Jurkat, Clone E6-1 (cell line): ENCODE measurements around the gene CFAP61.

Experiments
- DNase-seq: peaks from one replicate; pipeline ENCODE4 v3.0.0-alpha.2; 2011; ENCODE audit warnings: low read depth, low spot score
- H3K4me3 ChIP-seq: 2 replicates; pipeline ENCODE4 v1.5.1; 2011; ENCODE audit warnings: mild to moderate bottlenecking, low read length, control low read depth, moderate library complexity

The CFAP61 gene

DNA sequence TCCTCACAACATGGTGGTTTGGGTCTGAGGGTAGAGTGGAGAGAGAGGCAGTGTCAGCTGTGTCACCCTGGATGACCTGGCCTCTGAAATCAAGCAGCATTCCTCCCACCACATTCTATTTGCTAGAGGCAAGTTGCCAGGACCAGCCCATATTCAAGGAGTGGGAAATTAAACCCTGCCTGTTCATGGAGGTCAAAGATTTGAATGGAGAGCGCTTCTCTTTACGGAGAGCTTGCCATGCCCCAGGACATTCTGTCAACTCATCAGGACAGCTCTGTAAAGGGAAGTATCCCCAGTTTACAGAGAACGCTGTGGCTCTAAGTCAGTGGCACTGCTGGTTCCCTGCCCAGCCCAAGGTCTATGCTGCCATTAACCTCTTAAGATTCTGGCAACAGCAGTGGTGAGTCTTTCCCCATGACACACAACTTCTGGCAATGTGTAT lies 225.6 kb downstream of the CFAP61 start:
- no peak for DNase-seq
- no peak overlapping the region for H3K4me3 ChIP-seq

DNA sequence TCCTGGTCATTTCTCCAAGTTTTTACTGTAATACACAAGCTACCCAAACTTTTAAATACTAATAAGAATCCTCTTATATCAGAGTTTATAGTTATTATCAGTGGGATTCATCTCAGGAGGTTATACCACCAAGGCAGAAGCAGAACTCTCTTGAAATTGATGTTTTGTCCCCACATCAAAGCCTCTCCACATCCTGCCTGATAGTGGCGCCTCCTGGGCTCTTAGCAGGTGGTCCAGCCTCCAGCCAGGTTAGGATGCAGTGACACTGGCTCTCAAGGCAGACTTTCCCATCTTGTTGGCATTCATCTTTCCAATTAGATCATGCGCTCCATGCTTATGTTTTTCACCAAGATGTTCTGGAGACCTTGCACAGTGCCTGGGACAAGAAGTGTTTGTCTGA lies 233.7 kb downstream of the CFAP61 start:
- peak; percentile 64 for DNase-seq
- no peak overlapping the region for H3K4me3 ChIP-seq

DNA sequence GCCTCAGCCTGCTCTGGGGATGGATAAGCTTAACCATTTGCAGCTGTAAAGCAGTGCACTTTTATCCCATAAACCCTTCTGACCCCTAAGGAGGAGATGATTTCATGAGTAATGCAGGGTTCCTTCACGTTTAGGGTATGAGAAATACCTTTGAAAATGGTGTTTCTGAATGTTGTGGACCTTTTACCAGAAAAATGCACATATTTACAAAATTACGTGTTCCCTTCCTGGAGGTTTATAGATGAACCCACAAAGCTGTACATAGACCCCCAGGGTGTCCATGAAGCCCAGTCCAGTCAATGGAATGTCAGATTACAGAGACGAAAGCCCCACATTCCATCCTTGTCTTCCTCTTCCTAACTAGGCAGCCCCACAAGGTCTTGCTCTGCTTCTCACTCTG lies 237.0 kb downstream of the CFAP61 start:
- no peak overlapping the region for H3K4me3 ChIP-seq
- no peak for DNase-seq

DNA sequence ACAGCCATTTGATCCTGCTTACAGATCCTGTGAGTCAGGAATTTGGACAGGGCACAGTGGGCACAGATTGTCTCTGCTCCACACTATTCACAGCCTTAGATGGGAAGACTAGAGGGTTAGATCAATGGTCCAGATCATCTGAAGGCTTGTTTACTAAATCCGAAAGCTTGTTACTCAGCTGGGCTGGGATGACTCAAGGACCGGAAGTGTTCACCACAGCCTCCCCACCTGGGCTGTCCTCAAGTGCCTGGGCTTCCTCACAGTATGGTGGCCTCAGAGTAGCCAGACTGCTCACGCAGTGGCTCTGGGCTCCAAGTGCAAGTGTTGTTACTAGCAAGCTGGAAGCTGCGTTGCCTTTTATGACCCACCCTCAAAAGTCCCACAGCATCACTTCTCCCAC lies 240.1 kb downstream of the CFAP61 start:
- no peak for DNase-seq
- no peak overlapping the region for H3K4me3 ChIP-seq

DNA sequence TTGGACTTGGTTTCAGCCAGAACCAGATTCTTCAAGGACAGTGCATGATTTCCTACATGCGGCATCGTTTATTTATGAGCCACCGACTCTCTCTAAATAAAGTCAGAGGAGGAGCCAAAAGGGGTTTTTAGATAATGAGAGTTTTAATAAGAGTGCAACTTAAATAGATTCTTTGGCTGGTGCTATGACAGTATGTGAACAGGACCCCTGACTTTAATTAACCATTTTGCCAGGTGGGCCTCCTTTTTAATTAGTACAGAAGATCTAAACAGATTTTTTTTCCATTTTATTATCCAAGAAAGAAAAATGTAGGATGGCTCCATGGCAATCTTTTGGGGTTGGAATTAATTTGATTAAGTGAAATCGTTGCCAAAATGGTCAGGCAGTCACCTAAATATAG lies 240.8 kb downstream of the CFAP61 start:
- DNase-seq, result no peak

DNA sequence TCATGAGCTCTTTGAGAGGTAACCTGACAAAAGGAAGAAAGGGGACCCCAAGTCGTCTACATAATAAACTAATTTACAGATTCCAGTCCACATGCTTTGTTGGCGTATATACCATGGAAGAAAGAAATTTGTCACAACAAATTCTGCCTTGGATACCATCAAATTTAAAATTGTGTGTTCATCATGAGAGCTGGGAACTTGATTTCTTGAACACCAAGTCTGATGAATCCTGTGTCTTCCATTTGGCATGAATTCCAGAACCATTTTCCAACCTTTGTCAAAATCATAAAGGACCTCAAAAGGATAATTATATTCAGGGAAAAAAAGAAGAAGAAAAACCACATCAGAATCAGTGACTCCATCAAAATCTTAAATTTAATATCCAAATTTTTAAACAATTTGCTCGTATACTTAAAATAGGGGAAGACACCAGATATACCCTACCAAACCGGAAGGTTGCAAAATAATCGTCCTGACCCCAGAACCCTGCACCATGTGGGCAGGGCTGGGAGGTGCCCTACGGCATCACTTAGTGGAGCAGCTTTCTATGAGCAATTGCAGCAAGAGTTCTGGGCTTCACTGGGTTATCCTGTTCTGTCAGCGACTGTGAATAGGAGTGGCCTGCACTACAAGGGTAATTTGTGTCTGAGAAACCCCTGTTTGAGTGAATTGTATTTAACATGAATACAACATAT lies 241.5 kb downstream of the CFAP61 start:
- H3K4me3 ChIP-seq, result no peak overlapping the region
- no peak for DNase-seq

More for the DNA sequence above, 240.8 kb downstream of the CFAP61 start:
- H3K4me3 ChIP-seq, result no peak overlapping the region

DNA sequence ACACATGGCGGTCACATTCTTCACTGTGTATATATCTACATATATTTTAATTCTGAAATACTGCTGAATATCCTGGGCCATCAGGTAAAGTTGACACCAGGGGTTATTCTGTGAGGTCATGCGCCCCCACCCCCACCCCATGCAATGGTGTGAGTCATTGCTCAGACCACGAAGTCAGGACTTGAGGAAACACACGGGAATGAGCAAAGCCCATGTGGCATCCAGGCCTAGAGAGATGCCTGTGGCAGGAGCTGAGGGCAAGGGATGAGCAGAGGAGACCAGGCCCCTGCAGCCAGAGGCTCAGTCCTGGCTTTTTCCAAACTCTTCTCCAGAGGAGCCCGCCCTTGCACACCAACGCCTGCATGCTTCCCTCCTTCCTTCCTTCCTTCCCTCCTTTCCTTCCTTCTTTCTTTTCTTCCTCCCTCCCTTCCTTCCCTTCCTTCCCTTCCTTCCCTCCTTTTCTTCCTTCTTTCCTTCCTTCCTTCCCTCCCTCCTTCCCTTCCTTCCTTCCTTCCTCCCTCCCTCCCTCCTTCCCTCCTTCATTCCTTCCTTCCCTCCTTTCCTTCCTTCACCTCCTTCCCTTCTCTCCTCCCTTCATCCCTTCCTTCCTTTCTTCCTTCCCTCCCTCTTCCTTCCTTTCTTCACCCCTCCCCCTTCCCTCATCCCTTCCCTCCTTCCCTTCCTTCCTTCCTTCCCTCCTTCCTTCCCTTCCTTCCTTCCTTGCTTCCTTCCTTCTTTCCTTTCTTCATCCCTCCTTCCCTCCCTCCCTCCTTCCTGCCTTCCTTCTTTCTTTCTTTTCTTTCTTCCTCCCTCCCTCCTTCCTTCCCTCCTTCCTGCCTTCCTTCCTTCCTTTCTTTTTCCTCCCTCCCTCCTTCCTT lies 243.5 kb downstream of the CFAP61 start:
- DNase-seq, result no peak
- no peak overlapping the region for H3K4me3 ChIP-seq

DNA sequence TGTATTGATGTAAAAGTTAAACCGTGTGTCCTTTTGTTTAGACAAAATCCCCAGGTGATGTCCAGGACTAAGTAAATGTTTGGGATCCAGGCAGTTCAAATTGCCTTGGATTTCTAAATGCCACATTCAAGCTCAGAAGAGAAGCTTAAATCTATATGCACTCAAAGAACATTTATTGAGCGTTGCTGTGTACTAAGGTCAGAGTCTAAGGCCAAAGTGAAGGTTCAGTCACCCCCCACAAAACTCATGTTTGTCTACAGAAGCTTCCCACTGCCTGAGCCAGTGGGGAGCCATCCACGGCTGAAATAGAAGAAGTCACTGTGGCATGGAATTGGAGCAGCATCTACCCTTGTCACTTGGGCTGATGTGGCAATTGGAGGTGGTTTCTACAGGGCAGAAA lies 244.8 kb downstream of the CFAP61 start:
- no peak overlapping the region for H3K4me3 ChIP-seq
- DNase-seq, result no peak

DNA sequence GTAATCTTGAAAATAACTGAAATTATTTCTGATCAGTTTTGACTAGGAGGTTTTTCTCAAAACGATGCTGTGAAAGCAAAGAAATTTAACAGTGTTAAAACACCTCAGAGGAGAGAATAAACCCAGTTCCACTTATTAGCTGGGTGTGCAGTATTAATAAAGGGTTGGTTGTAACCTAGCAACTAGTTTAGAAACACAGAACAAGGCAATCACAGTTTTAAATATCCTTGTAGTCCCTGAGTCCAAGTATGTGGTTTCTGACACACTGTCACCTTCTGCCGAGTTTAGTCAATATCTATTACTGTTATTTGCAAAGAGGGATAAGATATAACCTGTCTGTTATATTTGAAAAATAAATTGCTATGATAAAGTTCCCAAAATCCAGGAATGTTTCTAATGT lies 245.4 kb downstream of the CFAP61 start:
- no peak overlapping the region for H3K4me3 ChIP-seq
- DNase-seq, result no peak

DNA sequence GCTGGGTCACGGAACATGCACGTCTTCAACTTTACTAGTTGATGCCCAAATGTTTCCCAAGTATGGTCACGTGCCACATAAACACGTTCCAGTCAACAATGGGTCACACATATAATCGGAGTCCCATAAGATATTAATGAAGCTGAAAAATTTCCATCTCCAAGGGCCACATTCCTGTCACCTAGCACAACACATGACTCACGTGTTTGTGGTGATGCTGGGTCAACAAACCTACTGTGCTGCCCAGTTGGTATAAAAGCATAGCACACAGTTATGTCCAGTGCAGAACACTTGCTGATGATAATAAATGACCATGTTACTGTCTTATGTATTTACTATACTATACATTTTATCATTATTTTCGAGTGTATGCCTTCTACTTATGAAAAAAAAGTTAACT lies 247.6 kb downstream of the CFAP61 start:
- H3K4me3 ChIP-seq, result no peak overlapping the region
- DNase-seq, result no peak

DNA sequence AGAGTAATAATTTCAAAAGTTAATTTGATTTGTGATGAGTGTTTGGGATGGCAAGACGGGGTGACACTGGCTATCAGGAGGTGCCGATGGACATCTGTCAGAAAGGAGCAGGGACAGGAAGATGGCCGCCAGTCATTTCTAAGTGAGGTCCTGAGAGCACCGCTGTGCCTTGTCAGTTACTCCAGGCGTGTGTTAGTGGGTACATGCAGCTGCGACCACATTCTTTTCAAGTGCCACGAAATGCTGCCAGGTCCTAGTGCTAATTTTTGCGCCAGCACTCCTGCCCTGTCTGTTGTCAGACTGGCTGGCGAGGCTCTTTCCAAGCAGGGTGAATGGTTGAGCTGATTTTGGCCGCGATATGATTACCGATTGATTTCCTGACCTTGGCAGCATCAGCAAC lies 251.0 kb downstream of the CFAP61 start:
- DNase-seq, result no peak
- H3K4me3 ChIP-seq, result no peak overlapping the region

DNA sequence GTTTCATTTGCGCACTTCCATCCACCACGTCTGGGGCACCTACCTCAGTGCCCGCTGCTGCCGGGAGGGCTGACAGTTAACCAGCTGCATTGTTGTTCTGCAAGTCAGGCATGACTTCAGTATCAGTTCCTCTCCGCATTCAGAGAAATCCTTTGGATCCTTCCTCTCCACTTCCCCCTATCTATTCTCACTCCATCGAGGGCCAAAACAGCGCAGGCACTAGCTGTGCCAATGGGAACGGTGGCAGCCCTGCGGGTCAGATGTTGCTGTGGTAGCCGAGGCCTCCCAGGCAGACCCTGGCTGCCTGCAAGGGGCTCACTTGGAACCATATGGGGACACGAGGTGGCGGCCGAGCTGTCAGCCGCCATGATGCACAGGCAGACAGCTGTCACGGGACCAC lies 251.4 kb downstream of the CFAP61 start:
- no peak for DNase-seq
- H3K4me3 ChIP-seq, result no peak overlapping the region

DNA sequence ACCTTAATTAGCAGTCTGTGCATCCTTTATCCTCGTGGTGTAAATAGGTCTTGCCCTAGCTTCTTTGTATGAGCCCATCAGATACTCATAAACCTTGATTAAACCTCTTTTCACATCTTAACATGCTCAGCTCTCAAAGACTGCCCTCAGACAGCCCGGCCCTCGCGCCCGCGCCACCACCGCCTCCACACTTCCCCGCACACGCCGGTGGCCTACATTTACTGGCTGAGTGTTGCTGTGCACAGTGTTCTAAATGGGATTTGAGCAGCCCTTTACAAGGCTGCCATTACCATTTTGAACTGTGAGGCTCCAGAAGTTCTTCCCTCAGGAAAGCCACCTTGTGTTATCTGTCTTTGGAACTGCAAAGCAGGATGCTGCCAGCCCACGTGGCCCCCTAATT lies 252.6 kb downstream of the CFAP61 start:
- DNase-seq, result no peak
- no peak overlapping the region for H3K4me3 ChIP-seq

DNA sequence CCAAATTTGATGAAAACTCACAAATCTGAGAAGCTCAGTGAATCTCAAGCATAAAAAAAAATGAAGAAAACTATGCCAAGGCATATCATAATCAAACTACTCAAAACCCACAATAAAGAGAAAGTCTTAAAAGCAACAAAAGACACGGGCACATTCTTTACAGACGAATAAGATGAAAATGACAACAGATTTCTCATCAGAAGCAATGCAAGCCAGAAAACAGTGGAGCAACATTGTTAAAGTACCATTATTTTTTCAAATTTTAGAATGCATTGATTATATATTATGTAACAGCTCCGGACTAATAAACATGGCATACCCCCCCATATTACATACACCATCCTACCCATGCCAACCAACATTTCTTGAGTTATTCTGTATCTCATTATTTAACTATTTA lies 260.2 kb downstream of the CFAP61 start:
- no peak for DNase-seq
- no peak overlapping the region for H3K4me3 ChIP-seq

DNA sequence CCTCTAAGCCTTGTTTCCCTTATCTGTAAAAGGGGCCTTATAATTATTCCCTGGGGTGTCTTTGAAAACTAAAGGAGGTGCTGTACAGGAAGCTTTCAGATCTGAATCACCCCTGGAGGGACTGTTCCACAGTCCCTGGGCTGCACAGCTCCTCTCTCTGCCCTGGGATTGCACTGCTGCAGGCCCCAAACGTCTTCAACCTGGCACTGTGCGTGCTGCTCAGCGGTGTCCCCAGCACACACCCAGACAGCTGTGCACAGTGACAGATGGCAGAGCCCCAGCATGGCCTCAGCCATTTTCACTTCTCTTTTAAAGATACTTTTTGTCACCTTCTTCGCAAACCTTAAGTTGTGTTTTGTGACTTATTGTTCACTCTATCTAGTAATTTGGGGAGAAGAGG lies 264.9 kb downstream of the CFAP61 start:
- H3K4me3 ChIP-seq, result no peak overlapping the region
- DNase-seq, result no peak

DNA sequence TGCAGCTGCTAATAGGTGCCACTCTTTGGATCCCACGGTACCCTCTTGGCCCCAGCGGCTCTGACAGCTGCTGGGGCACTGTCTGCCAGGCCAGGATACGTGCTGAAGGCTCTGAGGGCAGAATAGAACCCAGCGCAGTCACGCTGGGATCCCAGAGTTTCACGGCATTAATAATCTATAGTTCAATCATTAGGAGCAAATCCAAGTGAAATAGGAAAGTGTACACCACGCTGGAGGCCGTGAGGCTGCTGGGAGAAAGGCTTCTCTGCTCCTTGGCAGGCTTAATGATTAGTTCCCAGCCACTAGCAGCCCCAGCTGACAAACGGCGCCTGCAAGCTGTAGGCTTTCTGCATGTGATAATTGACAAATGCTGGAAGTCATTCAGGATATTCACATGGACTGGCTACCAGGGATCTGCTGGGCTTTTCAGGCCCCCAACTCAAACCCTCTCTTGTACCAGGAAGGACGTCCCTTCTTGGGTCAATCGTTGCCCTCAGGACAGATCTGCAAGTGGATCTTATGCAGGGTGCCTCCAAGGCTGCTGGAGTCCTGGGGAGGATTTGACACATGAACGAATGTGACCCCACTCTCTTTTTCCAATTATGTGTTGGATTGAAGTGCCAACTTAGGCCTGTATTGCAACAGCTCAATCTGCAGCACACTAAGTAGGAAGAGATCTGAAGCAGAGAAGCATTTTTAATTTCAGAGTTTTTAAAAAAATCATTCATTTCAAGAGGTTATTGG lies 265.5 kb downstream of the CFAP61 start:
- H3K4me3 ChIP-seq, result no peak overlapping the region
- DNase-seq, result no peak

DNA sequence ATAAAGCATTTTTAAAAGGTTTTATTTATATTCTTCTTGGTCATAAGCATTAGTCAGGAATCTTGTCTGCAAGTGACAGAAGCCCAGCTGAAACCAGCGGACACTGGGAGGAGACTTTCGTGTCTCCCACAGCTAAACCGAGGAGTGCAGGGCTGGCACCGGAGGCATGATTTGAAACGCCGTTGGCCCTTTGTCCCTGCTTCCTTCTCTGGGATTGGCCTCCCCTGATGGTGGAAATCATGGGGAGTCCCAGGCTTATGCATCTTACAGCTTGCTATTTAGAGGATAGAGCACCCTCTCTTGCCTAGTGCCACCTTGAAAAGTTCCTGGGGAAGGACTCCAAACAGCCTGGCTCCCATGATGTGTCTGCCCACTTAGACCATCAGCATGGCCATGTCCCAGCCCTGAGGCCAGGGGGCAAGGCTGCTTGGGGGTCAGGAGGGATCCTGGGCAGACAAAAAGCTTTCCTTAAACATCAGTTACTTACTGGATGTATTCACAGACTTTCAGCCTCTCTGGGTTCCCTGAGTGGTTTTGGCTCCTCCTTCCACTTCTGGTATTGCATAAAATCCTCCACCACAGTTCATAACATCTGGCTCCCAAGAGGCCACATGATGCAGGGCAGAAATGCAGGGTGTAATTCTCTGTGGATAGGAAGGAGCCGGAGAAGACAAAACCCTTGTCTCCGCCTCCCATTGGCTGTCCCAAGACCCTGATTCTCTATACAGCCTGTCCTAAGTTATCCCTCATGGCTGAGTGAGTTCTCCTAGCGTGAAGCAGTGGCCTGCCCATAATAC lies 266.2 kb downstream of the CFAP61 start:
- DNase-seq, result no peak
- no peak overlapping the region for H3K4me3 ChIP-seq

DNA sequence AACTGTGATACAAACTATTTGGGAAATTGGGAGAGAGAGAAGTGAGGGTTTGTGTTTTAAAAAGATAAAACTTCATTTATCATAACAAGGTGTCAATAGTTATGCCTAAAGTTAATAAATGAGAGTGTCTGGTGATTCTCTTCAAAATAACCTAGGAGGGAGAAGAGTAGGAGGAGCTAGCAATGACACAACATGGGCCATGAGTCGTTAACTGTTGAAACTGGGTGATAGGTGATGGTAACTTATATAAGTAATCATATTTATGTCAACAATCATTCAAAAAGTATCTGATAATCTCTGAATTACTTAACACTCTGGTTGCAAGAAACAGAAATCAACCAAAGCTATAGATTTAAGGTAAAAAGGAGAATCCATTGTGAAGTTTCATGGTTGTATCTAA lies 268.8 kb downstream of the CFAP61 start:
- no peak overlapping the region for H3K4me3 ChIP-seq
- DNase-seq, result no peak

DNA sequence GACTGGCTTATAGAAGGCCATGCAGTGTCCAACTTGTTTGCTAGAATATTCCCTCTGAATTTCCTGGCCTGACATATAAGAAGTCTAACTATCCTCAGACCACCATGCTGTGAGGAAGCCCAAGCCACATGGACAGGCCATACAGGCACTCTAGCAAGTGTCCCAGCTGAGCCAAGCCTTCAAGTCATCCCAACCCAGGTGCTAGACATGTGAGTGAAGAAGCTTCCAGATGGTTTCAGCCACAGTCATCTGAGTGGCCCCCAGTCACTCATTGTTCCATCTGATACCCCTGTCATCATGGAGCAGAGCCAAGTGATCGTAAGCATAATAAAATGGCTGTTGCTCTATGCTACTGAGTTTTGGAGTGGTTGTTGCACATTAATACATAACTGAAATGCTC lies 269.6 kb downstream of the CFAP61 start:
- DNase-seq, result no peak
- H3K4me3 ChIP-seq, result no peak overlapping the region
